GM21619 (cell line): ENCODE measurements around the gene NUP85.
"Not testable (repeated sequence)": the region's sequence is repeated elsewhere in the genome, so short reads cannot be mapped to it uniquely, and the experiment has no call there.

ENCODE experiments used
- ATAC-seq: cut with Tn5 transposase; IDR thresholded peaks from one replicate; pipeline ENCODE4 v1.9.1; 2021; ENCODE audit not compliant: unreplicated experiment

The NUP85 gene

DNA sequence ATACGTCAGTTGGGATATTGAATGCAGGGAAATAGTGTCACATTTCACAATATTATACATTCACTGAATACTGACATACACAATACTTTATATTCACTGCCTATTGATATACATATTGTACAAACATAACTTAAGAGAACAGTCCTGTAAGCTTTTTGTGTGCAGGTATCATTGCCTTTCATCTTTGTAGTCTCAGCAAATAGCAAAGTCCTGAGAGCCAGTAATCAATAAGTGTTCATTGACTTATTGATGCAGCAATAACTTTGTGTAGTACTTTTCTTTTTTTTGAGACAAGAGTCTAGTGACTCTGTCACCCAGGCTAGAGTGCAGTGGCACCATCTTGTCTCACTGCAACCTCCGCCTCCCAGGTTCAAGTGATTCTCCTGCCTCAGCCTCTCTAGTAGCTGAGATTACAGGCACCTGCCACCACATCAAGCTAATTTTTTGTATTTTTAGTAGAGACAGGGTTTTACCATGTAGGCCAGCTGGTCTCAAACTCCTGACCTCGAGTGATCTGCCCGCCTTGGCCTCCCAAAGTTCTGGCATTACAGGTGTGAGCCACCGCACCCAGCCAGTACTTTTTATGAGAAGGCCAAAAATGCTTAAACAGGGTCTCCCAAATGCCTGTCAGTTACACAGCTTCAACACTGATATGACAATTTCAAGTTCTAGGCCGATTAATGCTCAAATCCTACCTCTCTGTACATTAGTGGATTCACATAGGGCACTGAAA lies 5.4 kb upstream of the NUP85 start:
- ATAC-seq: no peak

DNA sequence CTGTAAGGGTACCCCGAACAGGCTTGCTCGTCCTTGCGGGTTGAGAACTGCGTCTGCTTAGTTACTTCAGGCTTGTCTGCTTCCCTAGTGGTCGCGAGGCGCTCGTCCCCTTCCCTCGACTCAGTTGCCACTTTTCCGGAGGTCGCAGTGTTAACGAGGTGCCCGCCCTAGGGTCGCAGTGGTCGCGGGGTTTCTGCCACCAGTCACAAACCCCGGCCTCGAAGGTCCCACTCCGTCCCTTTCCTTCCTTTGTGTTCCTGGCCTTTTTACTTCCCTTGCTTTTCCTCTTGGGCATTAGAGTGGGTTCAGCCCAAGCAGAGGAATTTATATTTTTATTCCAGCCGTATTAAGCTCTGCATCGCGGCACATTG lies 299 bp downstream of the NUP85 start:
- peak; percentile 8 for ATAC-seq

DNA sequence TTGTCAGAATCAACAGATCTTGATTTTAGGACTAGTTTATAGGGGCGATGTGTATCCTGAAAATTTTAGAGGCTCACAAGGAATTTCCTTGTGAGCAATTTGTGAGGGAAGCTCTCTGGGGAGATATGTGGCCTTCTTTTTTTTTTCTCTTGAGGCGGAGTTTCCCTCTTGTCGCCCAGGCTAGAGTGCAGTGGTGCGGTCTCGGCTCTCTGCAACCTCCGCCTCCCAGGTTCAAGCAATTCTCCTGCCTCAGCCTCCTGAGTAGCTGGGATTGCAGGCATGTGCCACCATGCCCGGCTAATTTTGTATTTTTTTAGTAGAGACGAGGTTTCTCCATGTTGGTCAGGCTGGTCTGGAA lies 1.6 kb downstream of the NUP85 start:
- not testable (repeated sequence) for ATAC-seq

DNA sequence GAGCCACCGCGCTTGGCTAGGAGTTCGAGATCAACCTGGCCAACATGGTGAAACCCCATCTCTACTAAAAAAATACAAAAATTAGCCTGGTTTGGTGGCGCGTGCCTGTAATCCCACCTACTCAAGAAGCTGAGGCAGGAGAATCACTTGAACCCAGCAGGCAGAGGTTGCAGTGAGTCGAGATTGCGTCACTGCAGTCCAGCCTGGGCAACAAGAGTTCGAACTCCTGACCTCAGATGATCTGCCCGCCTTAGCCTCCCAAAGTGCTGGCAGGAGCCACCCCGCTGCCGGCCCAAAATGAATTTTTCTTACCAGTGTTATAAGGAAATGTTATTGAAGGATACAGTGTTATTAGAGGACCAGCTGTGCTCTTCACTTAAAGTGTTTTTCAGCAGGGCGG lies 2.3 kb downstream of the NUP85 start:
- ATAC-seq: no peak

DNA sequence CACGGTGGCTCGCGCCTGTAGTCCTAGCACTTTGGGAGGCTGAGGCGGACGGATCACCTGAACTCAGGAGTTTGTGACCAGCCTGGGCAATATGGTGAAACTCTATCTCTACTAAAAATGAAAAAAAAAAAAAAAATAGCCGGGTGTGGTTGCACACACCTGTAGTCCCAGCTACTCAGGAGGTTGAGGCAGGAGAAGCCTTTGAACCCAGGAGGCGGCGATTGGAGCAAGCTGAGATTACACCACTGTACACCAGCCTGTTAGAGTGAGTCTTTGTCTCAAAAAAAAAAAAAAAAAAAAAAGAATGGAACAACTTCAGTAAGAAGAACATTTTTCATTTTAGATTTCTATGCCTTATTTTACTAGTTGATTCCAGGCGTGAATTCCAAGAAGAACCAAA lies 2.7 kb downstream of the NUP85 start:
- ATAC-seq: no peak

DNA sequence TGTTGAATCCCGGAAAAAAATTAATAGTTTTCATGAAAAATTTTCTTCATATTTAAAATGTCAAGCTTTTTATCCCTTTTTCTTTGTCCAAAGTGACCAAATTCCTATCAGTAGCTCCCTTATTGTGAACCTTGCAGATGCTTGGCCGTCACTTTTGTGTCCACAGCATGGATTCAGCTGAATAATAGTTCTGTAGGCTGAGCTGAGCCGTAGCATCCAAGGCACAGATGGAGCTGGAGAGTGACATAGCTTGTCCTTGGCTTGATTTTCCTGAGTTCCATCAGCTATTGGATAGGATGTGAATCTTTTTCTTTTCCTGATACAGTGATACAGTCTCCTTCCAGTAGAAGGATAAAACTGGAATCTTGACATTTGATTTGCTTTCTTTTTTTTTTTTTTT lies 3.6 kb downstream of the NUP85 start:
- no peak for ATAC-seq

DNA sequence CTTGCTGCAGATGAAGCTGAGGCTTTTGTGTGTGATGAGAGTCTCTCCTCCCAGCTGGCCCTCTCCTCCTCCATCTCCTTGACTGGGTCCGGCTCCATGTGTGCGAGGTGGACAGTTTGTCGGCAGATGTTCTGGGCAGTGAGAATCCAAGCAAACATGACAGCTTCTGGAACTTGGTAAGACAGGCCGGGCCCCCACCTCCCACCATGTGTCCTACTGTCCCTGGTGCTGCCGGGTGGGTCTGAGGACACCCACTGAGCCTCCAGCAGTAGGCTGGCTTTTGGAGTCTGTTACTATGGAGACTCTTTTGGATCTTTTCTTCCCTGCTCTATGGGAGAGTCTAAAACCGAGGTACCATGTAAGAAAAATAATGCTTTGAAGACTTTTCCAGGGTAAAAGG lies 12.7 kb downstream of the NUP85 start:
- no peak for ATAC-seq

DNA sequence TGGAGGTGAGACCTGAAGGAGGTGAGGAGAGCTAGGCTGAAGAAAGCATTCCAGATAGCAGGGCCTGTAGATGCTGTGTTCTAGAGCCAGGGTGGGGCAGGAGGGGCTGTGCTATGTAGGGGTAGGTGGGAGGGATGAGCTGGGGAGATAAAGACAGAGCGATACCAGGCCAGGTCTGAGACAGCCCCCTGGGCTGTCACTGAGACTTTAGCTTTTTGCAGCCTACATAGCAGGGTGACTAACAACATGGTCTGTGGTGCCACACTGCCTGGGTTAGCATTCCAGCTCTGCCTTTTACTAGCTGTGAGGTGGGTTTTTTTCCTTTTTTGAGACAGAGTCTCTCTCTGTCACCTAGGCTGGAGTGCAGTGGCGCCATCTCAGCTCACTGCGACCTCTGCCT lies 14.3 kb downstream of the NUP85 start:
- no peak for ATAC-seq

DNA sequence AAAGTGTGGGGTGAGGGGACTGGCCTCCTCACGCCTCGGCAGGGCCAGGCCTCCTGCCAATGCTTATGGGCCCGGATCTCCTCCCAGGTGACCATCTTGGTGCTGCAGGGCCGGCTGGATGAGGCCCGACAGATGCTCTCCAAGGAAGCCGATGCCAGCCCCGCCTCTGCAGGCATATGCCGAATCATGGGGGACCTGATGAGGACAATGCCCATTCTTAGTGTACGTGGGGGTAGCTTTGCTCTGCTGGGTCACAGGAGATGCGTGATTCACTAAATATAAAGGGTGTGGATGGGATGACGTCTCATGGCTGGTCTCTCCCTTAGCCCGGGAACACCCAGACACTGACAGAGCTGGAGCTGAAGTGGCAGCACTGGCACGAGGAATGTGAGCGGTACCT lies 19.5 kb downstream of the NUP85 start:
- no peak for ATAC-seq

DNA sequence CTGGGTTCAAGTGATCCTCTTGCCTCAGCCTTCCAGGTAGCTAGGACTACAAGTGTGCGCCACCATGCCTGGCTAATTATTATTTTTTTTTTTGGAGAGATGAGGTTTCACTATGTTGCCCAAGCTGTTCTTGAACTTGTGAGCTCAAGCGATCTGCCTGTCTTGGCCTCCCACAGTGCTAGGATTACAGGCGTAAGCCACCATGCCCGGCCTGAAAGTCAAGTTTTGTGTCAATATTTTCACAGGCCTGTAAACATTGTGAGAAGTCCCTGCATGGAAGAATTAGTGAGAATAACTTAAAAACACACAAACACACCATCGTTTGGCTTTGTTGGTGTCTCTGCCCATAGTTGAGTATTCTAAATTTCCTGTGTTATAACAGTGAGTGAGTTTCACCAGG lies 22.2 kb downstream of the NUP85 start:
- ATAC-seq: no peak

DNA sequence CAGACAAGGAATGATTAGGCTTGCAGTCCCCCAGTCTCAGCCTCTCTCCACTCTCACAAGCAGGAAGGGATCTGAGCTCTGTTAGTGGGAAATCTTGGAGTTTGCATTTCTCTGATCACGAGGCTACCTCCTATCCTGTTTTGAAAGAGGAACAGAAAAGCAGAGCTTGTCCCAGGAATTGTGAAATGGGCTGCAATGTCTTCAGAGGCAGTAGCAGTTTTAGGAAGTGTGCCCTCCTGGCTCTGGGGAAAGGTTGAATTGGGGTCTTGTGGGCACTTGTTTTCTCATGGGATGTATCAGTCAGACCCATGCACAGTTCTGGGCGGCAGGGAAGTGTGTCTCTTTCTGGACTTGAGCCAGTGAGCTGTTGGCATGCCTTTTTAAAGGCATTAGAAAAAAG lies 22.8 kb downstream of the NUP85 start:
- ATAC-seq: no peak

DNA sequence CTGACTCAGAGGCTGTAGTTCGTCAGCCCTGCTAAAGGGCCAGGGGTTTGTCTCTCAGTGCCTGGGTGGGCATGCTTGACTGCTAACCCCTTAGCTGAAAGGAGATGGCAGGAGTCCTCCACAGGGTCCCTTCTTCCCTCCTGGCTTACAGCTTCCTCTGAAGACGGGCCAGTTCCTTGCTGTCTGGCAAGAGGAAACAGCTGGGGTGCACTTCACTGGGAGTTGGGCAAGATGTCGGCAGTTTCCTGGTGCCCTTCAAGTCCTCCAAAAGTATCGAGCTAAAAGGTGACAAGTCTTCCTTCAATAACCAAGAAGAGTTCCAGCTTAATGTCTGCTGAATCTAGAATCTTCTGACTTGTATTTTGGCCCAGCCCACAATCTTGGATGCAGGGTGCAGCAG lies 23.4 kb downstream of the NUP85 start:
- no peak for ATAC-seq

DNA sequence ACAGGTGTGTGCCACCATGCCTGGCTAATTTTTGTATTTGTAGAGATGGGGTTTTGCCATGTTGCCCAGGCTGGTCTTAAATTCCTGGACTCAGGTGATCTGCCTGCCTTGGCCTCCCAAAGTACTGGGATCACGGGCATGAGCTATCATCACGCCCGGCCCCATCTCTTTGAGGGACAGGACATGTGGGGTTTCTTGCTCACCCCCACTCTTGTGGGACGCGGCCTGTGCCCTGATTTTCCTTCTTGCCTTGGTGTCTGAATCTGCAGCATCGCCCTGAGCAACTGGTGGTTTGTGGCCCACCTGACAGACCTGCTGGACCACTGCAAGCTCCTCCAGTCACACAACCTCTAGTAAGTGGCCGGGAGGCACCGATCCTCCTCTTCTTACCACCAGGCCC lies 25.6 kb downstream of the NUP85 start:
- ATAC-seq: no peak

DNA sequence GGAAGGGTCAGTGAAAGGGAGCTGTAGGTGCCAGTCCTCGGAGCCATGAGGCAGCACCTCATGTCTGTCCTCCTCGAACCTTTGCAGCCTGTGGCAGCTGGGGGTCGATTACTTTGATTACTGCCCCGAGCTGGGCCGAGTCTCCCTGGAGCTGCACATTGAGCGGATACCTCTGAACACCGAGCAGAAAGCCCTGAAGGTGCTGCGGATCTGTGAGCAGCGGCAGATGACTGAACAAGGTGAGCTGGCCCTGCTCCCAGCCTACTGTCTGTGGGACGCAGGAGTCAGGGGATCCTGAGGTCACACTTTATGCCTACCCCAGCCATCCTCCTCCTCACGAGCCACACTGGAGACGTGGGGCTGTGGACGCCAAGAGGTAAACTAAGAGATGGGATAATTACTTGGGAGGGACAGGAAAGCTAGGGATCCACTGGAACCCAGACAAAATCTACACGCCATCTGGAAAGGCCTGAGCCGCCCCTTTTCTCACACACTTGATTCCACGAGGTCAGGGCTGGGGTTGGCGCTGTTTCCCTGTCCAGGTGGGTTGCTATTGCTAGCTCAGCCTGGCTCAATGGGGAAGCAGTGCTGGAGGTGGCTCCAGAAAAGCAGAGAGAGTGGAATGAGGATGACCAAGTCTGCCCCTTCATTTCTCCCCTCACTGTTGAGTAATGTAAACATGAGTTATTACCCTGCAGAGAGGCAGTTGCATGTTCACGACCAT lies 26.4 kb downstream of the NUP85 start:
- ATAC-seq: no peak

DNA sequence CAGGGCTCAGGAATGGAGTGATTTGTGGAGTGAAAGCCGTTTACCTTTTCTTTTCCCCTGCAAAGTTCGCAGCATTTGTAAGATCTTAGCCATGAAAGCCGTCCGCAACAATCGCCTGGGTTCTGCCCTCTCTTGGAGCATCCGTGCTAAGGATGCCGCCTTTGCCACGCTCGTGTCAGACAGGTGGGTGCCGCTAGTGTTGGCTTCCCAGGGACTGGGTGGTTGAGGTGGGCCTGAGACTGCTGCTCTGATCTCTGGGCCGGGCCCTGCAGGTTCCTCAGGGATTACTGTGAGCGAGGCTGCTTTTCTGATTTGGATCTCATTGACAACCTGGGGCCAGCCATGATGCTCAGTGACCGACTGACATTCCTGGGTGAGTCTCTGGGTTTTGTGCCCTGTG lies 27.3 kb downstream of the NUP85 start:
- ATAC-seq: no peak

DNA sequence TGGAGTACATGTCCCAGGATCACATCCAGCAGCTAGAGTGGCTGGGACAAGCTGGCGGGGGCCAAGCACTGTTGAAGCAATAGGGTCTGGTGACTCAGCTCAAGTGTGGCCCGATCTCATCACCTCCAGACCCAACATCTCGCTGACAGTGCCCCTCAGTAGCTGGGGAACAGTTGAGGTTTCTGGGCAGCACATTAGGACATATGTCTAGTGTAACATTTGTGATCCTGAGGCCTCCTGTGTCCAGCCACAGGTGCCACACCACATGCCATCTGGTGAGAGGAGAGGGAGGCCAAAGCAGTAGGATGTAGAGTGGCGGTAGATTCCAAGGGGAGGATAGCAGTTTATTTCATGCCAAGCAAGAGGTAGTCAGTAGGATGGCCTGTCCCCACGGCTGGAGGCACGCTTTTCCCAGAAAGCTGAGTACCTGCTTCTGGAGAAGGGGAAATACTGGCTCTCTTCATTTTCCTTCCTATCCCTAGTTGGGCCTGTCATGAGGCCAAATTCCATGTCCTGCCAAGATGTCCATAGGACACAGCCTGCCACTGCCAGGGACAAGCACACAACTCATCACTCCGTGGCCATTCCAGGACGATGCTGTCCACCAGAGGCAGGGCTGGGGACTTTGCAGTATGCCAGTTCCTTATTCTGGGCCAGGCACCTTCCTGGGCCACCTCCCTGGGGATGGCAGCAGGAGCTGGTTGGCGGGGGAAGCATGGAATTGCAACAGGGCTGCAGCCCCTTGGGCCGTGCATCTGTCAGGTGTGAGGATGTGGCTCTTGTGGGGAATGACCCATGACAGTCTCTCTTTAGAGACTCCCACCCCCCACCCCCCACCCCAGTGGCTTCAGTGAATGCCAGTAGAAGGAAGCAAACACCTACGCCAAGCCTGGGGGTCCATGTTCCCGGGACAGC lies 31.9 kb downstream of the NUP85 start:
- no peak for ATAC-seq

DNA sequence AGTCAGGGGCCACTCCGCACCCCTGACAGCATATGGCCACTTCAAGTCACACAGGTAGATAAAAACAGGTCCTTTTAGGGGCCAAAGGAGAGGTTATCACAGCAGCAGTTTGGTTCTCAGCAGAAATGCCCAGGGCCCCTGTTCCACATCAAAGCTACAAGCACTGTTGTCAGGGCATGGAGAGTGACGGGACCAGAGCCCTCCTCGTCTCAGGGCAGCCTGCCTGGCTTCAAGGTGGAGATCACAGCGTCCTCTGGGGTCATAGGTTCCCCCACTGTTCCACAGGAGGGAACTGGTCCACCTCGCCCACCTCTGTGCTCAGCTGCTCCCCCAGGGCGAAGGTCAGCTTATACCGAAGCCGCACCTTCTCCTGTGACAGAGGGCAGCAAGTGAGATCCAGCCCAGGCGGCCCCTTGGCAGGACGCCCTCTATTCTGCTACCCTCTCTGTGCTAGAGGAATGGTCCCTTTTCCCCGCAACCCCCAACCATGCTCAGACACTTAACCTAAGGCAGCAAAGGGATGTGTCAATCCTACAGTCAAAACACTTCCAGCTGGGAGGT lies 32.6 kb downstream of the NUP85 start:
- ATAC-seq: no peak

DNA sequence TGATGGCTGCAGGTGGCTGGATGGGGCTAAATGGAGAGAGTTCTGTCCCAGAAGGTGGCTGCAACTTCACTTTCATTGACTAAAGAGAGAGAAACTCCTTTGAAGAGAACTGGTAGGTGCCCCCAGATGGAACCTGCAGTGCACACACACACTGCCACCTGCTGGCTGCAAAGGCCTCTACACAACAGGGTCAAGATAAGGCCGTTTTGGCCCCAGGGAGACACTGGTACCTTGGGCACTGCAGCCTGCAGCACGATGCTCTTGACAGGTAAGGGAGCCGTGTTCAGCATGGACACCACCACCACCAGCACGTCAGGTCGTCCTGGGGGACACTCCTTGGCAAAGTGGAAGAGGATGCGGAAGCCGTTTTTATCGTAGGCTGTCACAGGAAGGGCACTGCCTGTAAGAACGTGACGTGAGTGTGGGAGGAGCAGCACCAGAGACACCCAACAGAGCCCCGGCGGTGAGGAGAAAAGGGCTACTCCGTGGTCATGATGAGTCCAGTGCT lies 33.3 kb downstream of the NUP85 start:
- ATAC-seq: no peak

DNA sequence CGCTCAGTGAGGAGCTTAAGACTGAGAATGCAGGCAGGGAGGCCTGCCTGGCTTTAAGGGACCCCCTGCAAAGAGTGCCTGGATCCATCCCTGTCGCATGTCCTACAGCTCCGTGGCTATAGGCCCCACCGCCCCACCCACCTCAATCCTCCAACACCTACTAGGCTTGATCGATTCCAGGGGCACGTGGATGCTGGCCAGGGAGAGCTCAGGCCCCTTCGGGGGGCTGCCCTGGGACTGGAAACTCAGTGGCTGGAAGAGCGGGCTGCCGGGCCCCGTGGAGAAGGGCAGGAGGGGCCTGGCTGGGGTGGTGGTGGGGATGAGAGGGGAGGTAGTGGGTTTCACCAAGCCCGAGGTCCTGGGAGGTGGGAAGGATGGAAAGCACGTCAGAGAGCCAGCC lies 33.7 kb downstream of the NUP85 start:
- no peak for ATAC-seq

DNA sequence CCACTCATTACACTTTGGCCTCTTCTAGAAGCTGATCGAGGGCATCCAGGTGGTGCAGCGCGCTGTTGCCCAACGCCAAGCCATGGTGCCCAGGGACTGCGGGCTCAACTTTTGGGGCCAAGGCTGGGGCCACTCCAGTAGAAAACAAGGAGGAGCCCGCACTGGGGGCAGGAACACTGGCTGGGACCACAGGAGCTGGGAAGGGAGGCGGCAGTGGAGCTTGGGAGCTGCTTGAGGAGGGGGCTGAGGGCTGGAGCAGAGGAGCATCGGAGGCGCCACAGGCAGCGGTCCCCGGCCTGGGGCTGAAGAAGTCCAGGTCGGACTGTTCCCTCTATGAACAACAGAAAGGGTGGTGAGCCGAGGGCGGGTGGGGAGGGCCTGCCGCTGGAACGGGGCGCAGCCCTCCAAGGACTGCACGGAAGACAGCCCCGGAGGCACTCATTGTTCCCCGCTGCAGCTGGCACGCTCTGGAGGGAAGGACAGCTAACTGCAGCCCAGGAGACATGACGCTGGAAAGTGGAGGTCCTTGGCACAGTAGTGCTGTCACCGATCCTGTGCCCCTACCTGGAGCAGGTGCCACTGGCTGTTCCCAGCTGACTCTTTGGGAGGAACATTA lies 34.4 kb downstream of the NUP85 start:
- ATAC-seq: no peak
